PC-3 (cell line): ENCODE data around the gene MPC1. TPM values are rescaled to one million over a fixed set of nuclear protein-coding genes. Genes with fewer than 3 reads are reported as not detected.

Experiments used
- ATAC-seq: fragments of 200-7000 bp; cut with Tn5 transposase; 2 replicates; pipeline ENCODE4 v1.9.1; 2020; ENCODE audit warnings: mild to moderate bottlenecking, moderate library complexity
- Bru-seq: library from RNA; stranded (reverse); fragments of 400-500 nt; gene quantifications from one replicate; lab custom pipeline; 2021; lab: Mats Ljungman, UMichigan
- BruChase-seq, 2 experiments: library from RNA; stranded (reverse); fragments of 400-500 nt; gene quantifications; one replicate each; lab custom pipeline; 2021; lab: Mats Ljungman, UMichigan
- BruUV-seq: library from RNA; stranded (reverse); fragments of 400-500 nt; replicated peaks from 2 replicates; lab custom pipeline; 2021; lab: Mats Ljungman, UMichigan
- CTCF ChIA-PET: fragments of 300-600 bp; sonication (Branson Sonifier 250); formaldehyde crosslinking; loops from one replicate; lab custom pipeline; 2022; ENCODE audit warnings: antibody characterized with exemption; lab: Charles Lee
- POLR2A ChIA-PET: fragments of 300-600 bp; sonication (Branson Sonifier 250); formaldehyde crosslinking; loops from one replicate; lab custom pipeline; 2022; ENCODE audit warnings: antibody characterized with exemption; ENCODE audit not compliant: unreplicated experiment; lab: Charles Lee
- DNase-seq: peaks from one replicate; pipeline ENCODE4 v3.0.0-alpha.2; 2015
- H2AFZ ChIP-seq: fragments of 300-600 bp; sonication (generic); 2 replicates; pipeline ENCODE4 v1.6.0; 2016; ENCODE audit warnings: antibody characterized with exemption, low read length
- H3F3A ChIP-seq: fragments of 300-600 bp; sonication (generic); one replicate; pipeline ENCODE4 v1.6.0; 2017; ENCODE audit warnings: antibody characterized with exemption, low read length, control low read depth, mild to moderate bottlenecking; ENCODE audit not compliant: unreplicated experiment
- H3K27ac ChIP-seq: fragments of 300-600 bp; sonication (generic); 2 replicates; pipeline ENCODE4 v1.5.1; 2016; ENCODE audit warnings: mild to moderate bottlenecking, low read length
- H3K27me3 ChIP-seq: fragments of 300-600 bp; sonication (generic); 2 replicates; pipeline ENCODE4 v1.6.1; 2016; ENCODE audit warnings: low read length, mixed read lengths
- H3K36me3 ChIP-seq: fragments of 300-600 bp; sonication (generic); 2 replicates; pipeline ENCODE4 v1.6.1; 2016; ENCODE audit warnings: low read depth, mixed run types, low read length, mixed read lengths
- H3K4me1 ChIP-seq: fragments of 300-600 bp; sonication (generic); 2 replicates; pipeline ENCODE4 v1.5.1; 2016; ENCODE audit warnings: low read length; ENCODE audit not compliant: insufficient read depth
- H3K4me2 ChIP-seq: fragments of 300-600 bp; sonication (generic); 2 replicates; pipeline ENCODE4 v1.6.0; 2016; ENCODE audit warnings: low read length
- H3K4me3 ChIP-seq: fragments of 300-600 bp; sonication (generic); 2 replicates; pipeline ENCODE4 v1.5.1; 2016; ENCODE audit warnings: mild to moderate bottlenecking, low read length, mixed read lengths
- H3K79me2 ChIP-seq: fragments of 300-600 bp; sonication (generic); 2 replicates; pipeline ENCODE4 v1.6.1; 2017; ENCODE audit warnings: low read length, mixed read lengths
- H3K9ac ChIP-seq: fragments of 300-600 bp; sonication (generic); 2 replicates; pipeline ENCODE4 v1.6.0; 2016; ENCODE audit warnings: mild to moderate bottlenecking, low read length
- H3K9me2 ChIP-seq: fragments of 300-600 bp; sonication (generic); replicated peaks from 2 replicates; pipeline ENCODE4 v1.6.1; 2016; ENCODE audit warnings: mixed run types, low read length, mixed read lengths
- H3K9me3 ChIP-seq: fragments of 300-600 bp; sonication (generic); 2 replicates; pipeline ENCODE4 v1.6.1; 2016; ENCODE audit warnings: low read length, mixed read lengths
- H4K20me1 ChIP-seq: fragments of 300-600 bp; sonication (generic); 2 replicates; pipeline ENCODE4 v1.6.1; 2016; ENCODE audit warnings: low read length, mixed read lengths
- EZH2 ChIP-seq: fragments of 300-600 bp; sonication (generic); IDR thresholded peaks from one replicate; pipeline ENCODE4 v1.6.1; 2017; ENCODE audit warnings: antibody characterized with exemption, mild to moderate bottlenecking, low read length; ENCODE audit not compliant: unreplicated experiment
- EZH2phosphoT487 ChIP-seq: fragments of 300-600 bp; sonication (generic); IDR thresholded peaks from 2 replicates; pipeline ENCODE4 v1.6.1; 2018; ENCODE audit warnings: mild to moderate bottlenecking, antibody characterized with exemption, low read length, borderline replicate concordance
- intact Hi-C: fragments of 100-400 bp; cut with micrococcal nuclease; formaldehyde crosslinking; loops from 2 replicates; pipeline ENCODE4 v1.9.0; 2023
- long read RNA-seq: library from polyadenylated mRNA; unstranded; transcript quantifications from one replicate; pipeline ENCODE4 v2.0.0, GENCODE V29; 2021; ENCODE audit not compliant: unreplicated experiment
- total RNA-seq: library from RNA; depleted of rRNA; stranded (reverse); fragments of >200 nt; gene quantifications from 2 replicates; pipeline ENCODE4 v1.2.3, GENCODE V29; 2014; rRNA removed
- TF ChIP-seq, protein P1 (sequence below): fragments of 300-600 bp; sonication (generic); conservative IDR thresholded peaks from 2 replicates; pipeline ENCODE4 v1.5.1; 2017; ENCODE audit warnings: antibody characterized with exemption, low read depth, mild to moderate bottlenecking, low read length

The MPC1 gene
- 10.0 and 26.7 TPM in 2 replicates for total RNA-seq
- percentile 57 among the genes with signal in this experiment for Bru-seq, nascent RNA
- BruChase-seq, experiment 1, labeled RNA remaining after a 6-hour chase = percentile 62 among the genes with signal in this experiment
- BruChase-seq, experiment 2, labeled RNA remaining after a 2-hour chase = percentile 72 among the genes with signal in this experiment
- long read RNA-seq, transcript MPC1-201 (4 exons, 976 nt) = major isoform, 31 of 34 reads
- long read RNA-seq, partial matches to known transcripts = 1 of 34 reads
- long read RNA-seq, other reads (novel, unspliced or antisense) = 2 of 34 reads

DNA sequence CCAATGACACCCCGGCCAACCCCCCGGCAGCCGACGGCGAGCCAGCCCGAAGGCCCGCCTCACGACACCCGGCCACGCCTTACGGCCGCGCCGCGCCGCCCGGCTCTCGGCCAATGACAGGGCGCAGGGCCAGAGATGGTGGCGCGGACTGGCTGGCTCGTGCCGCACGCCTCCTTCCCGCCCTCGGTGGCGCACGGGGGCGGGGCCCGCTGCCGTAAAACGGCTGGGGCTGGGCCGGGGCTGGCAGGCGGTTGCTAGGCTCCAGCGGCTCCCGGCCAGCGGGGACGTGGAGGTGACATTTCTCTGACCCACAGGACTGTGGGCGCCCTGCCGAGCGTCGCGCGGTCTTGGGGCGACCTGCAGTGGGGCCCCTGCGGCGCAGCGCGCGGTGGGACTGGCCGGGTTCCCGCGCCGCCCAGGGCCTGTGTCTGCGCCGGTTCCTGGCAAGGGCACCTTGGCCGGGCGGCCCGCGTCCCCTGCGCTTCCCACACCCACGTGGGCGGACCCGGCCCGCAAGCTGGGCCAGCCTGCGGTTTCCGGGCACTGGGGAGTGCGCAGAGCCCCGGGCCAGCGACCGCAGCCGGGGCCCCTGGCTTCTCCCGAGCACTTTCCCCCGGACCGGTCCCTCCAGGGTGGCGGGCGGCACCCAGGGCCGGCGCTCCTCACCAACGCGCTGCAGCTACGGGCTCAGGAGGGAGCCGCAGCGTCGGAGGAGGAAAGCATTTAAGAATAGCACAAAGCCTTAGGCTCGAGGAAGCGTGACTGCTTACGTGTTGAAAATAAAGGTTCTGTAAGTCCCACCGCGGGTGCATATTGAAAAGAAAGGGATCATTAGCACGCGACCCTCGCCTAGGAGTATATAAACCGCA is at the start of gene MPC1:
Gene MPC1, minus strand, starts transcription at position 8 of the 869 bp plus-strand sequence. CDS start 64 bp downstream, outside the sequence.
- Histone ChIP-seq H3K79me2 (no peaks in the 10 kb centered on the region), H3K9me3 (no peaks in the 10 kb centered on the region), H3K27me3 (no peaks in the 10 kb centered on the region), H3K36me3 (no peaks in the 10 kb centered on the region), H3K9ac (peak within 1 kb of the TSS; percentile 74), H3K4me3 (peak within 1 kb of the TSS; percentile 88), H3K27ac (peak within 1 kb of the TSS; percentile 72), H3K4me2 (peak within 1 kb of the TSS; percentile 93), H3F3A (no peaks in the 10 kb centered on the region), H2AFZ (peak within 1 kb of the TSS; percentile 95), H3K9me2 (no peaks in the 10 kb centered on the region), H3K4me1 (peaks cover 4% of the 10 kb centered on the region), H4K20me1 (no peaks in the 10 kb centered on the region)
- ChIA-PET POLR2A (no interaction called here), CTCF (no interaction called here)
- TF ChIP-seq EZH2 = no peak
- TF ChIP-seq, protein P1, sequence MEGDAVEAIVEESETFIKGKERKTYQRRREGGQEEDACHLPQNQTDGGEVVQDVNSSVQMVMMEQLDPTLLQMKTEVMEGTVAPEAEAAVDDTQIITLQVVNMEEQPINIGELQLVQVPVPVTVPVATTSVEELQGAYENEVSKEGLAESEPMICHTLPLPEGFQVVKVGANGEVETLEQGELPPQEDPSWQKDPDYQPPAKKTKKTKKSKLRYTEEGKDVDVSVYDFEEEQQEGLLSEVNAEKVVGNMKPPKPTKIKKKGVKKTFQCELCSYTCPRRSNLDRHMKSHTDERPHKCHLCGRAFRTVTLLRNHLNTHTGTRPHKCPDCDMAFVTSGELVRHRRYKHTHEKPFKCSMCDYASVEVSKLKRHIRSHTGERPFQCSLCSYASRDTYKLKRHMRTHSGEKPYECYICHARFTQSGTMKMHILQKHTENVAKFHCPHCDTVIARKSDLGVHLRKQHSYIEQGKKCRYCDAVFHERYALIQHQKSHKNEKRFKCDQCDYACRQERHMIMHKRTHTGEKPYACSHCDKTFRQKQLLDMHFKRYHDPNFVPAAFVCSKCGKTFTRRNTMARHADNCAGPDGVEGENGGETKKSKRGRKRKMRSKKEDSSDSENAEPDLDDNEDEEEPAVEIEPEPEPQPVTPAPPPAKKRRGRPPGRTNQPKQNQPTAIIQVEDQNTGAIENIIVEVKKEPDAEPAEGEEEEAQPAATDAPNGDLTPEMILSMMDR = no peak
- TF ChIP-seq EZH2phosphoT487 = no peak
- intact Hi-C loops = loop anchor here (2.0 to 5.0 kb wide), 3 partner anchors 40 to 106 kb away; partner anchors contain the start of gene SFT2D1
- no TSS peak for BruUV-seq
- ATAC-seq (peak; percentile 88), DNase-seq (peak; percentile 94)

DNA sequence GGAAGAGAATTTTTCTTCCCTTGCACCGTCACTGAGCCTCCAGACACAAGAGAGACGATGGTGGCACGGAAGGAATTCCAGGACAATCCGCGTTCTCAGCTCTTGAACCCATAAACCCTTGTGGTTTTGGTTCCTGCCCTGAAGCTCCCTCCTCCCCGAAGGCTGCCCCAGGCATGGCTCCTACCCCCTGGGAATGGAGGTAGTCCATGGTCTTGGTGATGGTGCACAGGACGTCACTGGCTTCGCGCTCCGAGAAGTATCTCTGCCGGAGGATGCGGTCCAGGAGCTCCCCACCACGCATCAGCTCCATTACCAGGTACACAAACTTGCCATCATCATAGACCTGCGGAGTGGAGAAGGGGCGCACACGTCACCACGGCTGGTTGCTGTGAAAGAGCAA is 47.5 kb upstream of the MPC1 start:
- Histone ChIP-seq H3K4me1 (no peaks in the 10 kb centered on the region), H3K27ac (no peak overlapping the region), H2AFZ (no peak overlapping the region), H4K20me1 (no peaks in the 10 kb centered on the region), H3K79me2 (no peaks in the 10 kb centered on the region), H3F3A (no peaks in the 10 kb centered on the region), H3K36me3 (no peaks in the 10 kb centered on the region), H3K9ac (no peak overlapping the region), H3K9me3 (no peaks in the 10 kb centered on the region), H3K4me3 (no peak overlapping the region), H3K9me2 (no peaks in the 10 kb centered on the region), H3K27me3 (no peaks in the 10 kb centered on the region), H3K4me2 (no peak overlapping the region)
- no peak for TF ChIP-seq EZH2
- TF ChIP-seq, protein P1 = no peak
- no peak for TF ChIP-seq EZH2phosphoT487
- ChIA-PET CTCF (no interaction called here), POLR2A (no interaction called here)
- BruUV-seq = no TSS peak
- DNase-seq (no peak), ATAC-seq (no peak)
- intact Hi-C loops = no loop called here
